Calu3 (cell line): ENCODE results near the gene ST3GAL4. TPM values are rescaled to one million over a fixed set of nuclear protein-coding genes. Genes with fewer than 3 reads are reported as not detected.

Experiments used
- BruUV-seq: library from RNA; stranded (reverse); fragments of 400-500 nt; replicated peaks from 2 replicates; lab custom pipeline; 2021; lab: Mats Ljungman, UMichigan
- CTCF ChIA-PET: fragments of 300-600 bp; sonication (Branson Sonifier 250); formaldehyde crosslinking; loops from one replicate; lab custom pipeline; 2022; ENCODE audit warnings: antibody characterized with exemption; lab: Charles Lee
- DNase-seq: peaks from one replicate; pipeline ENCODE4 v3.0.0; 2022
- H3K27ac Mint-ChIP-seq: one replicate; pipeline ENCODE4 v1.8.0; 2022; ENCODE audit warnings: mixed read lengths; ENCODE audit not compliant: unreplicated experiment
- H3K27me3 Mint-ChIP-seq: one replicate; pipeline ENCODE4 v1.8.0; 2022; ENCODE audit warnings: mixed read lengths; ENCODE audit not compliant: unreplicated experiment
- H3K36me3 Mint-ChIP-seq: one replicate; pipeline ENCODE4 v1.8.0; 2022; ENCODE audit warnings: mild to moderate bottlenecking, moderate library complexity, mixed read lengths; ENCODE audit not compliant: insufficient read depth, unreplicated experiment
- H3K4me1 Mint-ChIP-seq: one replicate; pipeline ENCODE4 v1.8.0; 2022; ENCODE audit warnings: mild to moderate bottlenecking, low read depth, mixed read lengths; ENCODE audit not compliant: unreplicated experiment
- H3K4me3 Mint-ChIP-seq: one replicate; pipeline ENCODE4 v1.8.0; 2022; ENCODE audit warnings: mild to moderate bottlenecking, low read depth, moderate library complexity, mixed read lengths; ENCODE audit not compliant: unreplicated experiment
- H3K9me3 Mint-ChIP-seq: one replicate; pipeline ENCODE4 v1.8.0; 2022; ENCODE audit warnings: low read depth, mixed read lengths; ENCODE audit not compliant: unreplicated experiment
- CTCF ChIP-seq: fragments of 200-600 bp; IDR thresholded peaks from one replicate; pipeline ENCODE4 v1.8.0; 2022; ENCODE audit warnings: antibody characterized with exemption; ENCODE audit not compliant: unreplicated experiment
- intact Hi-C: fragments of 100-400 bp; cut with micrococcal nuclease; formaldehyde crosslinking; loops from one replicate; pipeline ENCODE4 v1.10.0; 2022; ENCODE audit not compliant: unreplicated experiment
- total RNA-seq: library from RNA; stranded (reverse); gene quantifications from 2 replicates; pipeline ENCODE4 v1.2.3, GENCODE V29; 2022

Gene ST3GAL4
- total RNA-seq, 1 experiment from 2014 or later: 27.9 TPM

- H3K27me3 Mint-ChIP-seq: no peaks in the 10 kb centered on the region
- H3K4me3 Mint-ChIP-seq: no peak overlapping the region
- H3K4me1 Mint-ChIP-seq: peaks cover 7% of the 10 kb centered on the region
- DNase-seq: no peak
- no peak for TF ChIP-seq CTCF
- BruUV-seq: no TSS peak
- H3K9me3 Mint-ChIP-seq: no peaks in the 10 kb centered on the region
- CTCF ChIA-PET: no interaction called here
- no peak overlapping the region for H3K27ac Mint-ChIP-seq
- intact Hi-C loops: no loop called here
- H3K36me3 Mint-ChIP-seq: peaks cover 13% of the 10 kb centered on the region
Observed at GRCh38 chr11:126398721-126399120, 43.2 kb downstream of the ST3GAL4 start.

- TF ChIP-seq CTCF: no peak
- Mint-ChIP-seq H3K27ac (no peak overlapping the region), H3K4me1 (peaks cover 20% of the 10 kb centered on the region), H3K9me3 (no peaks in the 10 kb centered on the region), H3K27me3 (no peaks in the 10 kb centered on the region), H3K4me3 (no peak overlapping the region), H3K36me3 (peaks cover 13% of the 10 kb centered on the region)
- no TSS peak for BruUV-seq
- no peak for DNase-seq
- CTCF ChIA-PET: no interaction called here
- intact Hi-C loops: no loop called here
Observed at GRCh38 chr11:126400019-126400418, 44.5 kb downstream of the ST3GAL4 start.

GRCh38 chr11:126400479-126400878 is 45.0 kb downstream of the ST3GAL4 start:
- Mint-ChIP-seq H3K27ac (no peak overlapping the region), H3K9me3 (no peaks in the 10 kb centered on the region), H3K4me3 (no peak overlapping the region), H3K27me3 (no peaks in the 10 kb centered on the region), H3K4me1 (peaks cover 25% of the 10 kb centered on the region), H3K36me3 (peaks cover 15% of the 10 kb centered on the region)
- BruUV-seq: no TSS peak
- DNase-seq: no peak
- intact Hi-C loops: no loop called here
- CTCF ChIA-PET: no interaction called here
- no peak for TF ChIP-seq CTCF

- TF ChIP-seq CTCF: no peak
- CTCF ChIA-PET: interaction anchor here (1.1 to 1.2 kb wide), 2 partner anchors 14 to 93 kb away, joined by 3 read pairs; no protein-coding TSS in a partner anchor
- no TSS peak for BruUV-seq
- Mint-ChIP-seq H3K27ac (no peak overlapping the region), H3K27me3 (no peaks in the 10 kb centered on the region), H3K9me3 (no peaks in the 10 kb centered on the region), H3K4me1 (peaks cover 29% of the 10 kb centered on the region), H3K36me3 (peaks cover 22% of the 10 kb centered on the region), H3K4me3 (no peak overlapping the region)
- intact Hi-C loops: no loop called here
- peak; percentile 58 for DNase-seq
Observed at GRCh38 chr11:126403022-126403581, 47.6 kb downstream of the ST3GAL4 start.
